Retinal pigment epithelial cell (primary cell): ENCODE measurements around the gene FARS2.
"Not testable (repeated sequence)": the region's sequence is repeated elsewhere in the genome, so short reads cannot be mapped to it uniquely, and the experiment has no call there.

Experiments
- DNase-seq: peaks from one replicate; pipeline ENCODE4 v3.0.0-alpha.2; 2010; ENCODE audit warnings: low read depth
- H3K4me3 ChIP-seq: 2 replicates; pipeline ENCODE4 v1.5.1; 2011; ENCODE audit warnings: mild to moderate bottlenecking, low read length, control low read depth, moderate library complexity
- TF ChIP-seq, protein P1 (sequence below): conservative IDR thresholded peaks from 2 replicates; pipeline ENCODE4 v1.5.1; 2011; ENCODE audit warnings: low read depth, low read length, control low read depth, inconsistent platforms

FARS2 gene

GRCh38 chr6:5640614-5641013, 379.3 kb downstream of the FARS2 start:
- no peak overlapping the region for H3K4me3 ChIP-seq
- no peak for DNase-seq
- TF ChIP-seq, protein P1, sequence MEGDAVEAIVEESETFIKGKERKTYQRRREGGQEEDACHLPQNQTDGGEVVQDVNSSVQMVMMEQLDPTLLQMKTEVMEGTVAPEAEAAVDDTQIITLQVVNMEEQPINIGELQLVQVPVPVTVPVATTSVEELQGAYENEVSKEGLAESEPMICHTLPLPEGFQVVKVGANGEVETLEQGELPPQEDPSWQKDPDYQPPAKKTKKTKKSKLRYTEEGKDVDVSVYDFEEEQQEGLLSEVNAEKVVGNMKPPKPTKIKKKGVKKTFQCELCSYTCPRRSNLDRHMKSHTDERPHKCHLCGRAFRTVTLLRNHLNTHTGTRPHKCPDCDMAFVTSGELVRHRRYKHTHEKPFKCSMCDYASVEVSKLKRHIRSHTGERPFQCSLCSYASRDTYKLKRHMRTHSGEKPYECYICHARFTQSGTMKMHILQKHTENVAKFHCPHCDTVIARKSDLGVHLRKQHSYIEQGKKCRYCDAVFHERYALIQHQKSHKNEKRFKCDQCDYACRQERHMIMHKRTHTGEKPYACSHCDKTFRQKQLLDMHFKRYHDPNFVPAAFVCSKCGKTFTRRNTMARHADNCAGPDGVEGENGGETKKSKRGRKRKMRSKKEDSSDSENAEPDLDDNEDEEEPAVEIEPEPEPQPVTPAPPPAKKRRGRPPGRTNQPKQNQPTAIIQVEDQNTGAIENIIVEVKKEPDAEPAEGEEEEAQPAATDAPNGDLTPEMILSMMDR: no peak

- H3K4me3 ChIP-seq: no peak overlapping the region
- TF ChIP-seq, protein P1: no peak
- DNase-seq: no peak
Observed at GRCh38 chr6:5644523-5645185, 383.3 kb downstream of the FARS2 start.

- no peak overlapping the region for H3K4me3 ChIP-seq
- DNase-seq: no peak
- TF ChIP-seq, protein P1: no peak
Observed at GRCh38 chr6:5645328-5646290, 384.3 kb downstream of the FARS2 start.

DNA sequence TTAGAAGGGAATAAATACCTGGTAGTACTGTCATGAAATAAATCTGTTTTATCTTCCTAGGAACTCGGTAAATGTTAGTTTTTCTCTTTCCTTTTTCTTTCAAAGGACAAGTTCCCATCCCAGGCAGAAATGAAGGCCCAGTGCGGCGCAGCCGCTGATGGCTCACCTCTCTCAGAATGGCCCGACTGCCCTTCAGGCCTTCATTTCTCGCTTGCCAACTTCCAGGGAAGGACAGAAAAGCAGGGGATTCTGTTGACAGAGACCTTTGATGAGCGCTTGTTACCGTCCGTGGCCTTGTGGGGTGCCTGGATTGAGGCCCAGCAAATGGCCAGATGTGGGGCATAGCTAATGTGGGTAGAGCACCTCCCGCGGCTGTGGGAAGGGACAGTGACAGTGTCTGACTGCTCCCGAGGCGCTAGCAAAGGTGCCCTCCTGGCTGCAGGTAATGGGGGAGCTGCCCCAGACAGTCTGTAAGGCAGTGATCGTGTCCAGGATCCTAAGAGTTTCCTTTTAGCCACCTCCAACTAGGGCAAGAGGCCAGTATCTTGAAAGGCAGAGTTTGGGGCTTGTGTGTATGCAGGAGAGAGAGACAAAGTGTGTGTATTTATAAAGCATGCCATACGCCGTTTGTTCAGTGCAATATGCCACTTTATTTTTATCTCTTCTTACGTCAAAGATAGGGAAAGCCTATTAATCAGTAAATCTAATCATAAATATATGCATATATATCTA, 391.3 kb downstream of the FARS2 start:
- H3K4me3 ChIP-seq: no peak overlapping the region
- no peak for DNase-seq
- TF ChIP-seq, protein P1: no peak

DNA sequence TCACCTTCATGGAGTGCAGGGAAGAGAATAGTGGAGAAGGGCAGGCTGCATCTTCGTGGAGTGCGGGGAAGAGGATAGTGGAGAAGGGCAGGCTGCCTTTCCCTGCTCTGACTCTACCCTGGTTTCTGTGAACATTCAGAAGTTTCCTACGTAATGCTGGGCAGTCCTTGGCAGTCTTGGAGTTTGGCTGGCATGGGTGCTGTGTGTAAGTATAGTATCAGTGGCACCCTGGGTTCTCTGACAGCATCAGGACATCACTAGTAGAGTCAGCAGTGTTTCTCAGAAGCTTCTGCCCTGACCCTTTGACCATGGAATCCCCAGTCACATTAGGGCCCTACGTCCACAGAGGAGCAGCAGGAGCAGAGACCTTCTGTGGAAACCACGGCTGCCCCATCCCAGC, 392.5 kb downstream of the FARS2 start:
- TF ChIP-seq, protein P1: no peak
- DNase-seq: no peak
- no peak overlapping the region for H3K4me3 ChIP-seq

DNA sequence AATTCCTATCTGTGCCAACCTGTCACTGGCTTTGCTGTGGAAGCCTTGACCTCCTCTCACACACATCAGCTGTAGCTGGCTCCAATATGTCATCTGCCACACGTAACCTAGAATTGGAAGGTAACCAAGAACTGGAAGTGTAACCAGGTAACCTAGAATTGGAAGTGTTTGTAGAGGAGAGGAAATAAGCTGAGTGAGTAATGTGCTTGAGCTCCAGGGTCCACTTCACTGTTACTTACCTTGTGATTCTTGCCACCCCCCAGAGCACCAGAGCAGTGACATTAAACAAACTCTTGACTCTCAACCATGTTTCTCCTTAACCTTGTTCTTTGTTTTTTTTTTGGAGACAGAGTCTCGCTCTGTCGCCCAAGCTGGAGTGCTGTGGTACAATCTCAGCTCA, 394.9 kb downstream of the FARS2 start:
- no peak for DNase-seq
- H3K4me3 ChIP-seq: no peak overlapping the region

GRCh38 chr6:5656695-5657094, 395.4 kb downstream of the FARS2 start:
- H3K4me3 ChIP-seq, DNase-seq: not testable (repeated sequence)

More for the DNA sequence above, 394.9 kb downstream of the FARS2 start:
- TF ChIP-seq, protein P1: no peak
